HG03135 (cell line): ENCODE data around the gene GDI1.

Experiments used
- ATAC-seq: cut with Tn5 transposase; IDR thresholded peaks from one replicate; pipeline ENCODE4 v1.9.1; 2021; ENCODE audit warnings: mild to moderate bottlenecking, moderate library complexity; ENCODE audit not compliant: unreplicated experiment

Gene GDI1

GRCh38 chrX:154408659-154409221, 28.2 kb upstream of the GDI1 start:
- ATAC-seq = no peak

GRCh38 chrX:154409222-154409871, 27.6 kb upstream of the GDI1 start, which contains the start of gene DNASE1L1:
DNASE1L1 (minus strand) TSS chrX:154409254; CDS start chrX:154405568, 3,686 bp downstream.
- no peak for ATAC-seq

GRCh38 chrX:154411981-154412340, 25.0 kb upstream of the GDI1 start:
- ATAC-seq = peak; percentile 51

GRCh38 chrX:154412468-154412867, 24.5 kb upstream of the GDI1 start:
- ATAC-seq = no peak

- ATAC-seq = no peak
These were observed 23.8 kb upstream of the GDI1 start for GRCh38 chrX:154413142-154413541.

GRCh38 chrX:154417157-154417556, 19.8 kb upstream of the GDI1 start:
- ATAC-seq = no peak

GRCh38 chrX:154419189-154419588, 17.8 kb upstream of the GDI1 start:
- no peak for ATAC-seq

GRCh38 chrX:154419688-154420401, 17.1 kb upstream of the GDI1 start:
- ATAC-seq = no peak

DNA sequence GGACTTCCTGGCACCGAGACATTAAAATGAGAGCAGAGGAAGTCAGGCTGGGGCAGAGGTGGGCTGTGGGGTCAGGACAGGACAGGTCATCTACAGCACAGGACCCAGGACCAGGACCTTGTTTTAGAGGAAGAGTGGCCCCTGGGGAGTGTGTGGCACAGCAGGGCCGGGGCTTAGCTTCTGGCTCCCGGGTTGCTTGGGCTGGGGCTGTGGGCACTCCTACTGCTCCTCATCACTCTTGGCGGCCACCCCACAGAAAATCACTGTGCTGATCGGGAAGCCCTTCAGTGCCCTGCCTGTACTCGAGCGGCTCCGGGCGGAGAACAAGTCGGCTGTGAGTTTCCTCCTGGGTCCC, 16.6 kb upstream of the GDI1 start:
- ATAC-seq = no peak

GRCh38 chrX:154426916-154427770, 9.8 kb upstream of the GDI1 start:
- no peak for ATAC-seq

- ATAC-seq = peak; percentile 92
These were observed 8.5 kb upstream of the GDI1 start, which contains the start of gene ATP6AP1 for GRCh38 chrX:154428176-154429171. ATP6AP1 (plus strand) TSS chrX:154428677; CDS start chrX:154428693, 16 bp downstream.

GRCh38 chrX:154429711-154430110, 7.2 kb upstream of the GDI1 start:
- ATAC-seq = no peak

- no peak for ATAC-seq
These were observed 6.5 kb upstream of the GDI1 start for GRCh38 chrX:154430479-154430878.

GRCh38 chrX:154430916-154431315, 6.0 kb upstream of the GDI1 start:
- ATAC-seq = no peak

GRCh38 chrX:154431341-154431740, 5.6 kb upstream of the GDI1 start:
- ATAC-seq = no peak

GRCh38 chrX:154432210-154432609, 4.7 kb upstream of the GDI1 start:
- ATAC-seq = no peak

DNA sequence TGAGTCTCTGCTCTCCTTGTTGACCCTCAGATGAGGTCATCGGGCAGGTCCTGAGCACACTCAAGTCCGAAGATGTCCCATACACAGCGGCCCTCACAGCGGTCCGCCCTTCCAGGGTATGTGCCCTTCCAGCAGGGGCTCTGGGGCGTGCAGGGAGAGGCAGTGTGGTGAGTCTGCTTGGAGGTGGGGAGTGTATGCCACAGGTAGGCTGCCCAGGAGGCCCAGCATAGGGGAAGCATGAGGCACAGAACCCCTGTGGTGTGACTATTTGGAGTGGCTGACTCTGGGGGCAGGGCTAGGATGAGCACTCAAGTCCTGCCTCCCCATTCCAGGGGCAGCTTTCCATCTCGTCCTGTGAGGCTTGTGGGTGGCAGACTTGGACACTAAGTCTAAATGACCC, 3.3 kb upstream of the GDI1 start:
- ATAC-seq = no peak

GRCh38 chrX:154434394-154435168, 2.4 kb upstream of the GDI1 start:
- no peak for ATAC-seq

- ATAC-seq = no peak
These were observed 1.7 kb upstream of the GDI1 start for GRCh38 chrX:154435171-154435733.
